22Rv1 (cell line): ENCODE data around the gene LHFPL6.

Source experiments
- ZFX ChIP-seq: fragments of 450-650 bp; IDR thresholded peaks from 2 replicates; pipeline ENCODE4 v1.6.1; 2017; ENCODE audit warnings: antibody characterized with exemption, borderline replicate concordance
- TF ChIP-seq, protein P1 (sequence below): fragments of 450-650 bp; IDR thresholded peaks from 2 replicates; pipeline ENCODE4 v1.5.1; 2017; ENCODE audit warnings: mild to moderate bottlenecking

DNA sequence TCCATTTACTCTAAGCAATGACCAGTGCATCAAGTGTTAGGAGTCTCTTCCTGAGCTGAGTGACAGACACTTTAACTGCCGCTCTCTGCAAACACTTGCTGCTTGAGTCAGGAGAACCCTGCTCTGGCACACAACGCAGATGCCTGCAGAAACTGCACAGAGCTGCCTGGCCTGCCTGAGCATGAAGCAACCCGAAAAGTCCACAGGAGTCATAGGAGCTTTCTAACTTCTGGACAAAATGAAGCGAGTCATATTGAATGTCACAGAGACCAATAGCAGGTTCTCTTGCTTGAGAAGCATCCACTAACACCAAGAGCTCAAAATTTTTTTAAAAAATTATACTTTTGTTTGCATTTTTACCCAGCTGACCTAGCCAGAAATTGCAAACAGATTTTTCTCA lies 232.4 kb downstream of the LHFPL6 start:
- TF ChIP-seq, protein P1, sequence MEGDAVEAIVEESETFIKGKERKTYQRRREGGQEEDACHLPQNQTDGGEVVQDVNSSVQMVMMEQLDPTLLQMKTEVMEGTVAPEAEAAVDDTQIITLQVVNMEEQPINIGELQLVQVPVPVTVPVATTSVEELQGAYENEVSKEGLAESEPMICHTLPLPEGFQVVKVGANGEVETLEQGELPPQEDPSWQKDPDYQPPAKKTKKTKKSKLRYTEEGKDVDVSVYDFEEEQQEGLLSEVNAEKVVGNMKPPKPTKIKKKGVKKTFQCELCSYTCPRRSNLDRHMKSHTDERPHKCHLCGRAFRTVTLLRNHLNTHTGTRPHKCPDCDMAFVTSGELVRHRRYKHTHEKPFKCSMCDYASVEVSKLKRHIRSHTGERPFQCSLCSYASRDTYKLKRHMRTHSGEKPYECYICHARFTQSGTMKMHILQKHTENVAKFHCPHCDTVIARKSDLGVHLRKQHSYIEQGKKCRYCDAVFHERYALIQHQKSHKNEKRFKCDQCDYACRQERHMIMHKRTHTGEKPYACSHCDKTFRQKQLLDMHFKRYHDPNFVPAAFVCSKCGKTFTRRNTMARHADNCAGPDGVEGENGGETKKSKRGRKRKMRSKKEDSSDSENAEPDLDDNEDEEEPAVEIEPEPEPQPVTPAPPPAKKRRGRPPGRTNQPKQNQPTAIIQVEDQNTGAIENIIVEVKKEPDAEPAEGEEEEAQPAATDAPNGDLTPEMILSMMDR = no peak
- TF ChIP-seq ZFX = no peak
